GM18951 (cell line): ENCODE measurements around the gene RERE.

Experiments used
- POLR2A ChIP-seq: IDR thresholded peaks from 4 replicates; pipeline ENCODE4 v1.6.1; 2011; ENCODE audit warnings: mild to moderate bottlenecking; ENCODE audit not compliant: insufficient read length, insufficient read depth; ENCODE audit errors: extremely low read depth
- in situ Hi-C: fragments of 300-500 bp; cut with MboI; formaldehyde crosslinking; loops from one replicate; pipeline ENCODE4 v1.12.0; 2022; ENCODE audit warnings: low sequenced_read_pairs, mixed read lengths, inconsistent platforms; ENCODE audit not compliant: unreplicated experiment

Gene RERE

DNA sequence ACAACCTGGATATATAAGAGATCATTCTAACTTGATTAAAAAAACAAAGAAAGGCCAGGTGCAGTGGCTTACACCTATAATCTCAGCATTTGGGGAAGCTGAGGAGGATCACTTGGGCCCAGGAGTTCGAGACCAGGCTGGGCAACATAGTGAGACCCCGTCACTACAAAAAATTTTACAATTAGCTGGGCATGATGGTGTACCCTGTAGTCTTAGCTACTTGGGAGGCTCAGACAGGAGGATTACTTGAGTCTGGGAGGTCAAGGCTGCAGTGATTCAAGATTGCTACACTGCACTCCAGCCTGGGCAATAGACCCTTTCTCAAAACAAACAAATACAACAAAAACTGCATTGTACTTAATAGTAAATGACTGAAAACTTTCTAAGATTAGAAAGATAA lies 330.2 kb downstream of the RERE start:
- no peak for TF ChIP-seq POLR2A
- in situ Hi-C loops, result no loop called here

GRCh38 chr1:8486047-8486446 lies 331.4 kb downstream of the RERE start:
- in situ Hi-C loops, result no loop called here
- no peak for TF ChIP-seq POLR2A

- in situ Hi-C loops, result no loop called here
- no peak for TF ChIP-seq POLR2A
Observed at GRCh38 chr1:8483586-8483985, 333.9 kb downstream of the RERE start.

- in situ Hi-C loops, result no loop called here
- no peak for TF ChIP-seq POLR2A
Observed at GRCh38 chr1:8482979-8483381, 334.5 kb downstream of the RERE start.

DNA sequence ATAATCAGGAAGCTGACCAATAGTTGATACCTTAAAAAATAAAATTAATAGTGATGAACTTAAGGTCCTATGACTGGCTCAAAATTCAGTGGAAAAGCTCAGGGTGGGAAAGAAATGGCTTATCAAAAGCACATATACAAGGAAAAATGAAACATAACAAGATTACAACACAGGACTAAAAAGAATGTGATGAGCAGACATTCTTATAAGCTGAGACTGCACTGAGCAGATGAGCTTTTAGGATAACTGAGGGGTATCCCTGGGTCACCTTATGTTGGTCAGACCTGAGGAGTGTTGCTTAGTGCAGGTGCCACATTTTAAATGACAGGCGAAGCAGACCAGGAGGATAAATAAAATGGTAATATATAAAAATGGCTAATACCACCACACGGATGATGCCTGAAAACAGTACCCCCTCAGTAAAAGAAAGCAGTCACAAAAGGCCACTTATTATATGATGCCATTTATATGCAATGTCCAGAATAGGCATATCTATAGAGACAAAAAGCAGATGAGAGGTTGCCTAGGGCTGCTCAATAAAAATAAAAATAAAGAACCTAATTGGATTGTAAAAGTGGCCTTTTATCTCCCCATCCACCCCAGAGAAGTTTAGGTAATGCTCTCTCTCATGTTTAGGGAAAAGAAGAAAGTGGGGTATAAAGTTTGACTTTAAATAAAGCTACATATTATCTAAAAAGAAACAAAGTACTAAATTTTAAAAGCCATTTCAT lies 335.6 kb downstream of the RERE start:
- in situ Hi-C loops, result no loop called here
- no peak for TF ChIP-seq POLR2A

GRCh38 chr1:8478566-8478965 lies 338.9 kb downstream of the RERE start:
- in situ Hi-C loops, result no loop called here
- TF ChIP-seq POLR2A, result no peak

- in situ Hi-C loops, result no loop called here
Observed at GRCh38 chr1:8477983-8478362, 339.5 kb downstream of the RERE start.

DNA sequence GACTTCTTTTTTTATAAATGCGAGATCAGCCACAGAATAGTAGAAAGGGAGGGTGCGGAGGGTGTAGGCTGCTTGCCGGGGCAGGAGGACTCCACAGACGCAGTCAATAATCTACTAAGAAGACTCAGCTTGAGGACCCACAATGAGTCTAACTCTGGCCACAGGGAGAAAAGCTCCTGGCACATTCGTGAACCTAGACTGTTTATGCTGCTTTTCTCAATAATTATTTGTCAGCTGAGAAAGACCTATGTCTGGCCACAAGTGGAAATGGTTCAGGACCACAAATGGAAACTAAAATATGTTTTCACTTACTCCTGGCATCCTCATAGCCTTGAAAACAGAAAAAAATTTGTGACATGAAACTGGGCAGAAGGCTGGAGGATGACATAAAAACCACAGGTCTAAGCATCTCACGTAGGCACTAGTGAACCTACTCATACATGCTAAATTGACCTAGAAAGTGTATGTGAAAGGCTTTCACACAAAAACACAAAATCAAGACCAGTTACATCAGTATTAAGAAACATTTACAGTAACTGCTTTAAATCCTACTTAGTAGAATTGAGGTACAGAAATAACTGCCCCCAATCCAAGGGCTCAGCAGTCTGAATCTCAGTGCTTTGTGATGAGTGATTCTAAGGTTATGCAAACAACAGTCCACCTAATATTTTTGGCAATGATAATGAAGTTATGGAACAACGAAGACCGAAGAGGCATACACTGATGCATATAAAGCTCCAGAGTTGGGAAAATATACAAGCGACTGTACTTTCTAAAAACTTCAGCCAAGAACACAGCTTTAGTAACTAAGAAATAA lies 340.1 kb downstream of the RERE start:
- in situ Hi-C loops, result no loop called here
- TF ChIP-seq POLR2A, result no peak

More at GRCh38 chr1:8477983-8478362, 339.5 kb downstream of the RERE start:
- no peak for TF ChIP-seq POLR2A

GRCh38 chr1:8476006-8476405 lies 341.4 kb downstream of the RERE start:
- no peak for TF ChIP-seq POLR2A

DNA sequence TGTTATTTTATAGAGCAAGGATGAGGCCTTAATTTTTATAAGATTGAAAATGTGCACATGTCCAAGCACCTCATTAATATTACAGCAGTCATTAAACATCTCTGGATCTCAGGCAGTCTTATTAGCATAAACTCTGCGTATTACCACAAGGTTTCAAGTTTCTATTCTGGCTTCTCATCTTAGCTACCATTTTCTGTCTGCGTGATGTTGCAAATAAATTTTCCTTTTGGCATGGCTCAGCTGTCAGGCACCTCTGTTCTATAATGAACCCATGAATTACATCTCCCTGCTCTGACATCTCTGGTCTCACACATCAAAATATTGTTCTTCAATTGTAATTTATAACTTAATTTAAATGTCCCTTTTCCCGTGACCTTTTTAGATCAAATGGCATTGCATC lies 343.1 kb downstream of the RERE start:
- in situ Hi-C loops, result no loop called here
- TF ChIP-seq POLR2A, result no peak

More at GRCh38 chr1:8476006-8476405, 341.4 kb downstream of the RERE start:
- in situ Hi-C loops, result no loop called here

- in situ Hi-C loops, result no loop called here
- TF ChIP-seq POLR2A, result no peak
Observed at GRCh38 chr1:8473891-8474300, 343.5 kb downstream of the RERE start.

- TF ChIP-seq POLR2A, result no peak
Observed at GRCh38 chr1:8473121-8473875, 344.1 kb downstream of the RERE start.

DNA sequence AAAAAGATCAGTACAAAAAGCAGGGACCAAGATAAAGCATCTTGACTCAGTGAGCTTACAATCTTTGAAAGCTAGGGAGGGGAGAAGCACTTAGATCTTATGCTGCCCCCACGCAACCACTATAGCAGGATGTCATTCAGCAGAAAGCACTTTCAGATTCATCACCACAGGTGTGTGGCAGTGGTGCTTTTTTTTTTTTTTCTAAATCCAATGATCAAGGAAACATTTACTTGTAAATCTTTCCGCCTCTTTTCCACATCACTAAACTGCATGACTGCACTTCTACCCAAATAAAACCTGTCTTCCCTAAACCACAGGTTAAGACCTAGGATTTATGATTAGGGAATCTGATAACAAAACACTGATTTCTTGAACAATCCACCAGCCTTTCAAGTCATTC lies 344.8 kb downstream of the RERE start:
- in situ Hi-C loops, result no loop called here
- no peak for TF ChIP-seq POLR2A

More at GRCh38 chr1:8473121-8473875, 344.1 kb downstream of the RERE start:
- in situ Hi-C loops, result no loop called here
